BJ (cell line): ENCODE measurements around the gene CHRNA4. TPM values are rescaled to one million over a fixed set of nuclear protein-coding genes. Genes with fewer than 3 reads are reported as not detected.

Source experiments
- CTCF ChIA-PET: fragments of 350-600 bp; formaldehyde crosslinking; extraction: SDS; loops from one replicate; lab custom pipeline; 2021; ENCODE audit warnings: antibody characterized with exemption, inconsistent platforms; lab: Yijun Ruan, JAX
- POLR2A ChIA-PET: fragments of 300-600 bp; sonication (Branson Sonifier 250); formaldehyde crosslinking; extraction: SDS; loops from one replicate; lab custom pipeline; 2021; ENCODE audit warnings: antibody characterized with exemption; lab: Charles Lee
- DNase-seq: peaks from one replicate; pipeline ENCODE4 v3.0.0-alpha.2; 2011; ENCODE audit warnings: low read depth
- H3K27me3 ChIP-seq: 2 replicates; pipeline ENCODE4 v1.6.0; 2011; ENCODE audit warnings: low read length; ENCODE audit not compliant: control insufficient read depth, insufficient read depth
- H3K36me3 ChIP-seq: 2 replicates; pipeline ENCODE4 v1.5.1; 2011; ENCODE audit warnings: low read length; ENCODE audit not compliant: control insufficient read depth, insufficient read depth
- H3K4me3 ChIP-seq: 2 replicates; pipeline ENCODE4 v1.5.1; 2011; ENCODE audit warnings: low read depth, mild to moderate bottlenecking, control low read depth, low read length
- CTCF ChIP-seq: IDR thresholded peaks from 2 replicates; pipeline ENCODE4 v1.5.1; 2011; ENCODE audit warnings: low read depth, mild to moderate bottlenecking, control low read depth, inconsistent platforms, low read length, moderate library complexity; ENCODE audit not compliant: insufficient read depth
- polyA plus RNA-seq: library from polyadenylated mRNA; depleted of rRNA; stranded (reverse); fragments of >200 nt; gene quantifications from 2 replicates; pipeline ENCODE4 v1.2.3, GENCODE V29; 2011

Gene CHRNA4
- polyA plus RNA-seq, 1 experiment = not detected

DNA sequence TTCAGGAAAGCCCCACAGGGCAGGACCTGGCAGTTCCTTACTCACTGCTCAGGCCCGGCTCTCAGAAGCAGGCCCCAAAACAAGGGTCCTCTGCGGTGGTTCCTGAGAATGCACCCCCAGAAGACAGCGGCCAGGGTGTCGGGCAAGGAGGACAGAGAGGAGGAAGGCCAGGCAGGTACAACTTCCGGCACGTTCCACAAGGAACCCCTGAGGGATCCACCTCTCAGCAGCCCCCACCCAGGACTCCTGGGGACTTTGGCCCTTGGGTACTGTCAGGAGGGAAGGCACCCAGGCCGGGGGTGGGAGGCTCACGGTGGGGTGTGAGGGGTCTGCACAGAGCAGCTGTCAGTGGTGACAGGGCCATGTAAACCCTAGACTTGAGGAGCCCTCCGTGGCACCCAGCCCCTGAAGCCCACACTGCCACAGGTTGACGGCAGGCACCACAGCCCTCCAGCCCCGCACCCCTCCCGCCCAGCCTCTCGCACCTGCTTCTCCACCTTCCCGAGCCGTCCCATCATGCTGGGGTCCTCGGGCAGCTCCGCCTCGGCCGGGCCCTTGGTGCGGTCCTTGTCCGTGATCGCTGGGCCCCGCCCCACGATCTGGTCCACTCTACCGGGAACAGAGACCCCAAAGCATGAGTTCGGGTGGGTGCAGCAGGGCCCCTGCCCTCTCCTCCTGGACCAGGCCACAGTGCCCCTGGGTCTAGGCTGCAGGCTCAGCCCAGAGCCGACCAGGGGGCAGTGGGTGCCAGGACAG, 47.0 kb upstream of the CHRNA4 start:
- ChIA-PET POLR2A (no interaction called here), CTCF (no interaction called here)
- H3K36me3 ChIP-seq = no peaks in the 10 kb centered on the region
- DNase-seq = no peak
- no peak for TF ChIP-seq CTCF
- H3K4me3 ChIP-seq = no peak overlapping the region
- H3K27me3 ChIP-seq = no peaks in the 10 kb centered on the region

DNA sequence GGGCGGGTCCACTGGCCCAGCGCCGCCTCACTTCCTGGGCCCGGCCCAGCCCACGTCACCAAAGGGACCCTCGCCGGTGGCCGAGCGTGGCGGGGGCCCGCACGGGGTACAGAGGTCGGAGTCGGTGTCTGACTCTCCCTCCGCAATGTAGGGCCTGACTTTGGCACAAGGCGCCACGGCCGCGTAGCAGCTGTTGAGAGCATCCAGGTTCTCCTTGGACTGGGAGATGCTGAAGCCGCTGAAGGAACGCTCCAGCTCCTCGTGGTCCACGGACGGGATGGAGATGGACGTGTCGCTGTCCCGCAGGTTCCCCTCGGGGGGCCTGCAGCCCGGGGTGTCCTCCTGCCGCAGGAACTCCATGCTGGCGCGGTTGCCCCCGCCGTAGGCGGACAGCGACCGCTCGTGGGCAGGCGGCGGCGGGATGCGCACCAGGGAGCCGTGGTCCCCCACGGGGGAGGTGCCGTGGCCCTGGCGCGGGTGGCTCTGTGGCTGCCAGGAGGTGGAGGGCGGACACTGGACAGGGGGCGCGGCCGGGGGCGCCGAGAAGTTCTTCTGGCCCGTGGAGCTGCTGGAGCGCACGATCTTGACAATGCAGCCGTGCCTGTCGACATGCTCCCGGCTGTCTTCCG, 45.6 kb upstream of the CHRNA4 start:
- no peak for TF ChIP-seq CTCF
- no peaks in the 10 kb centered on the region for H3K27me3 ChIP-seq
- CTCF ChIA-PET = interaction anchor here (1.2 kb wide), 1 partner anchor 97 kb away, joined by 3 read pairs; no protein-coding TSS in a partner anchor

DNA sequence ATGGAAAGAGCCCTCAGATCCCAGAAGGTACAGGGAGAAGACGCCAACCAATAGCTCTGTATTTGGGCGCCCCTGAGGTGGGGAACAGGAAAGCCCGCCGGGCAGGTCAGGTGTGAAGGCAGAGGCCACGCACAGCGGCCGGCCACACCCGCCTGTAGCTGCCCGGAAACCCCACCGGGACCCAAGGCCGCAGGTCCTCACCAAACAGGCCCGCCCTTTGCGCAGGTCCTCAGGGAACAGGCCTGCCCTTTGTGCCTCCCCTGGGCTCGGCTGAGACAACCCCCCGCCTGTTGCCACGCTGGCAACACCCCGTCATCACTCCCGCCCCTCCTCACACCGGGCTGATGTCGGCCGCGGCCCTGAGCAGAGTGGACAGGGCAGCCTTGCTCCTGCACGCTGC, 44.9 kb upstream of the CHRNA4 start:
- no peak for DNase-seq
- TF ChIP-seq CTCF = no peak
- H3K27me3 ChIP-seq = no peaks in the 10 kb centered on the region
- ChIA-PET CTCF (interaction anchor here (1.2 kb wide), 1 partner anchor 96 kb away, joined by 3 read pairs; no protein-coding TSS in a partner anchor), POLR2A (no interaction called here)
- no peaks in the 10 kb centered on the region for H3K36me3 ChIP-seq
- no peak overlapping the region for H3K4me3 ChIP-seq

More for the DNA sequence above, 45.6 kb upstream of the CHRNA4 start:
- POLR2A ChIA-PET = no interaction called here
- no peak for DNase-seq
- Histone ChIP-seq H3K36me3 (no peaks in the 10 kb centered on the region), H3K4me3 (no peak overlapping the region)

DNA sequence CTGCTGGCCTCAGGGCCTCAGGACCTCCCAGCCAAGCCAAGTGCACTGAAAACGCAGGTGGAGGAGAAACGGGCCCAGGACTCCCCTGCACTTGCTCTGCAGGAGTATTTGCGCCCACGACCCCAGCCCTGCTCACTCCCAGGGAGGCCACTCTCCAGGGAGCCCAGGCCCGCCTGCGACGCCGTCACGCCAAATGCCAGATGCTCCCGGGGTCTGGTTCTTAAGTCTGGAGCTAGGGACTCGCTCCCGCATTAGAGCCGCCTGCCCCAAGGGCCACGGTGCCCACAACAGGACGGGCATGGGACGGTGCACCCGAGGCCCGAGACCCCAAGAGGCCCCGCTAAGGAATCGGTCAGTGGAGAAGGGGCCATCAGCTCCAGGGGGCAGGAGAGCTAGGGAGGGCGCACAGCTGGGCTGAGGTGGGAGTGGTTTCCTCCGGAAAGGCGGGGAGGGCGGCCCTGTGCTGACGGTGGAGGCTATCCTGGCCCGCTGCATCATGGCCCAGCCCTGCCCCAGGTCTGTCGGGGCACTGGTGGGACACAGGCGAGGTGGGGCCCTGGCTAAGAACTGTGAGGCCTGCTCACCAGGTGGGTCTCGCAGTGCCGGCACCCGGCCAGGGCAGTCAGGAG, 44.1 kb upstream of the CHRNA4 start:
- ChIA-PET CTCF (interaction anchor here (0.8 to 1.2 kb wide), 2 partner anchors 25 to 95 kb away, joined by 3 read pairs; no protein-coding TSS in a partner anchor), POLR2A (no interaction called here)
- TF ChIP-seq CTCF = no peak
- Histone ChIP-seq H3K36me3 (no peaks in the 10 kb centered on the region), H3K27me3 (no peaks in the 10 kb centered on the region), H3K4me3 (no peak overlapping the region)
- DNase-seq = no peak
